GM12874 (cell line): ENCODE measurements around the gene SLC36A2.

ENCODE experiments used
- CTCF ChIP-seq: IDR thresholded peaks from 2 replicates; pipeline ENCODE4 v1.5.1; 2011; ENCODE audit warnings: low read depth, mild to moderate bottlenecking, control low read depth, low read length, moderate library complexity; ENCODE audit not compliant: insufficient read depth

Gene SLC36A2

GRCh38 chr5:151327585-151327984 is 19.8 kb downstream of the SLC36A2 start:
- no peak for TF ChIP-seq CTCF

GRCh38 chr5:151326266-151326665 is 21.1 kb downstream of the SLC36A2 start:
- no peak for TF ChIP-seq CTCF

- no peak for TF ChIP-seq CTCF
These were observed 26.9 kb downstream of the SLC36A2 start for GRCh38 chr5:151320481-151320880.

- TF ChIP-seq CTCF = peak; percentile 24; the same call in 1 of the 2 replicates
These were observed 28.3 kb downstream of the SLC36A2 start for GRCh38 chr5:151318850-151319732.

GRCh38 chr5:151317871-151318270 is 29.5 kb downstream of the SLC36A2 start:
- TF ChIP-seq CTCF = no peak

GRCh38 chr5:151315998-151316597 is 31.3 kb downstream of the SLC36A2 start:
- TF ChIP-seq CTCF = peak; percentile 89

- no peak for TF ChIP-seq CTCF
These were observed 34.0 kb downstream of the SLC36A2 start for GRCh38 chr5:151313357-151313756.
